IMR-90 (cell line): ENCODE data around the gene IPO13. TPM values are rescaled to one million over a fixed set of nuclear protein-coding genes. Genes with fewer than 3 reads are reported as not detected.

Experiments used
- ATAC-seq: fragments of 200-7000 bp; cut with Tn5 transposase; 2 replicates; pipeline ENCODE4 v1.9.1; 2020; ENCODE audit warnings: low read depth, mild to moderate bottlenecking, moderate library complexity
- BruUV-seq: library from RNA; stranded (reverse); fragments of 400-500 nt; replicated peaks from 2 replicates; lab custom pipeline; 2021; lab: Mats Ljungman, UMichigan
- CTCF ChIA-PET: fragments of 300-600 bp; formaldehyde crosslinking; extraction: SDS; loops from one replicate; lab custom pipeline; 2021; ENCODE audit warnings: antibody characterized with exemption; lab: Yijun Ruan, JAX
- POLR2A ChIA-PET: fragments of 300-600 bp; sonication (Branson Sonifier 250); formaldehyde crosslinking; loops from one replicate; lab custom pipeline; 2022; ENCODE audit warnings: antibody characterized with exemption; ENCODE audit not compliant: unreplicated experiment; lab: Charles Lee
- DNase-seq: peaks from one replicate; pipeline ENCODE4 v3.0.0; 2013
- H2AFZ ChIP-seq: replicated peaks from 2 replicates; pipeline ENCODE3; 2013; ENCODE audit warnings: low read length, mild to moderate bottlenecking; ENCODE audit not compliant: poor library complexity
- H2AK5ac ChIP-seq: 2 replicates; pipeline ENCODE4 v1.6.1; 2013; ENCODE audit warnings: low read depth, low read length, inconsistent platforms
- H2AK9ac ChIP-seq: replicated peaks from 2 replicates; pipeline ENCODE3; 2013; ENCODE audit warnings: mild to moderate bottlenecking, low read depth, low read length, moderate library complexity; ENCODE audit not compliant: poor library complexity
- H2BK120ac ChIP-seq: 2 replicates; pipeline ENCODE4 v1.6.1; 2013; ENCODE audit warnings: low read depth, low read length, inconsistent platforms
- H2BK15ac ChIP-seq: 3 replicates; pipeline ENCODE4 v1.6.1; 2013; ENCODE audit warnings: low read depth, low read length, inconsistent platforms
- H2BK20ac ChIP-seq: 2 replicates; pipeline ENCODE4 v1.6.1; 2013; ENCODE audit warnings: low read depth, mild to moderate bottlenecking, inconsistent platforms, low read length, moderate library complexity
- H2BK5ac ChIP-seq: 2 replicates; pipeline ENCODE4 v1.6.1; 2013; ENCODE audit warnings: mild to moderate bottlenecking, low read depth, low read length, inconsistent platforms; ENCODE audit not compliant: poor library complexity, severe bottlenecking
- H3K14ac ChIP-seq: replicated peaks from 2 replicates; pipeline ENCODE4 v1.6.1; 2013; ENCODE audit warnings: low read depth, low read length, inconsistent platforms
- H3K18ac ChIP-seq: 2 replicates; pipeline ENCODE4 v1.6.1; 2013; ENCODE audit warnings: low read depth, low read length, control low read depth
- H3K23ac ChIP-seq: 2 replicates; pipeline ENCODE4 v1.6.1; 2013; ENCODE audit warnings: low read depth, low read length, inconsistent platforms
- H3K27ac ChIP-seq: 2 replicates; pipeline ENCODE4 v1.5.1; 2013; ENCODE audit warnings: mild to moderate bottlenecking, control low read depth, low read length; ENCODE audit not compliant: insufficient read depth
- H3K27me3 ChIP-seq: 2 replicates; pipeline ENCODE4 v1.6.1; 2013; ENCODE audit warnings: low read length; ENCODE audit not compliant: control insufficient read depth, insufficient read depth
- H3K36me3 ChIP-seq: 2 replicates; pipeline ENCODE4 v1.6.1; 2013; ENCODE audit warnings: low read length, mixed read lengths; ENCODE audit not compliant: control insufficient read depth, insufficient read depth
- H3K4ac ChIP-seq: 2 replicates; pipeline ENCODE4 v1.6.1; 2013; ENCODE audit warnings: low read depth, low read length, inconsistent platforms
- H3K4me1 ChIP-seq: 2 replicates; pipeline ENCODE4 v1.6.1; 2013; ENCODE audit warnings: low read length, mixed read lengths; ENCODE audit not compliant: control insufficient read depth, insufficient read depth
- H3K4me2 ChIP-seq: 2 replicates; pipeline ENCODE4 v1.6.1; 2013; ENCODE audit warnings: low read depth, mild to moderate bottlenecking, control low read depth, low read length, moderate library complexity
- H3K4me3 ChIP-seq: 2 replicates; pipeline ENCODE4 v1.5.1; 2013; ENCODE audit warnings: low read depth, mild to moderate bottlenecking, control low read depth, low read length, moderate library complexity; ENCODE audit not compliant: insufficient read depth
- H3K56ac ChIP-seq: 2 replicates; pipeline ENCODE4 v1.6.1; 2013; ENCODE audit warnings: low read length, inconsistent platforms; ENCODE audit not compliant: insufficient read depth; ENCODE audit errors: extremely low read depth
- H3K79me1 ChIP-seq, 2 experiments: 2 replicates each; pipeline ENCODE4 v1.6.1; 2013; ENCODE audit warnings: low read length in 2 of 2, inconsistent platforms in 1 of 2, low read depth in 1 of 2
- H3K9ac ChIP-seq: 2 replicates; pipeline ENCODE4 v1.6.1; 2013; ENCODE audit warnings: low read depth, low read length, control low read depth
- H3K9me1 ChIP-seq: 2 replicates; pipeline ENCODE4 v1.6.1; 2013; ENCODE audit warnings: low read length, inconsistent platforms; ENCODE audit not compliant: insufficient read depth
- H3K9me3 ChIP-seq: 2 replicates; pipeline ENCODE4 v1.6.1; 2013; ENCODE audit warnings: low read length; ENCODE audit not compliant: control insufficient read depth, insufficient read depth
- H4K20me1 ChIP-seq: 2 replicates; pipeline ENCODE4 v1.6.1; 2013; ENCODE audit warnings: low read length, inconsistent platforms; ENCODE audit not compliant: insufficient read depth
- H4K5ac ChIP-seq: 2 replicates; pipeline ENCODE4 v1.6.1; 2013; ENCODE audit warnings: mild to moderate bottlenecking, low read depth, low read length, control low read depth
- H4K8ac ChIP-seq, 2 experiments: 2 replicates each; pipeline ENCODE4 v1.6.1; 2013; ENCODE audit warnings: low read depth in 2 of 2, low read length in 2 of 2, control low read depth in 1 of 2, inconsistent platforms in 1 of 2
- H4K91ac ChIP-seq: 2 replicates; pipeline ENCODE4 v1.6.1; 2013; ENCODE audit warnings: low read depth, low read length, inconsistent platforms; ENCODE audit not compliant: insufficient read depth
- BHLHE40 ChIP-seq: fragments of 150-350 bp; IDR thresholded peaks from 2 replicates; pipeline ENCODE4 v1.6.1; 2016; ENCODE audit warnings: mild to moderate bottlenecking, low read depth, low read length
- CEBPB ChIP-seq: IDR thresholded peaks from 2 replicates; pipeline ENCODE4 v1.6.1; 2012; ENCODE audit warnings: low read depth, low read length, improper control_type of control experiment
- FOS ChIP-seq: fragments of 150-350 bp; IDR thresholded peaks from 2 replicates; pipeline ENCODE4 v1.6.1; 2016; ENCODE audit warnings: low read depth, low read length
- MAFK ChIP-seq: IDR thresholded peaks from 2 replicates; pipeline ENCODE4 v1.6.1; 2012; ENCODE audit warnings: low read depth, low read length, improper control_type of control experiment
- MAZ ChIP-seq: IDR thresholded peaks from 2 replicates; pipeline ENCODE4 v1.6.1; 2012; ENCODE audit warnings: low read depth, mild to moderate bottlenecking, low read length, improper control_type of control experiment, moderate library complexity, borderline replicate concordance
- MXI1 ChIP-seq: IDR thresholded peaks from 2 replicates; pipeline ENCODE4 v1.6.1; 2012; ENCODE audit warnings: low read depth, mild to moderate bottlenecking, low read length, moderate library complexity, borderline replicate concordance
- NFE2L2 ChIP-seq: fragments of 150-350 bp; IDR thresholded peaks from 2 replicates; pipeline ENCODE4 v1.6.1; 2016; ENCODE audit warnings: low read depth, mild to moderate bottlenecking, low read length
- RAD21 ChIP-seq: IDR thresholded peaks from 2 replicates; pipeline ENCODE4 v1.6.1; 2012; ENCODE audit warnings: low read length, improper control_type of control experiment
- RCOR1 ChIP-seq: IDR thresholded peaks from 2 replicates; pipeline ENCODE4 v1.6.1; 2012; ENCODE audit warnings: mild to moderate bottlenecking, low read length, improper control_type of control experiment; ENCODE audit not compliant: insufficient replicate concordance
- RFX5 ChIP-seq: IDR thresholded peaks from 2 replicates; pipeline ENCODE4 v1.8.0; 2012; ENCODE audit warnings: low read depth, mild to moderate bottlenecking, low read length, moderate library complexity
- SMC3 ChIP-seq: fragments of 150-350 bp; IDR thresholded peaks from 2 replicates; pipeline ENCODE4 v1.6.1; 2016; ENCODE audit warnings: low read depth, mild to moderate bottlenecking, antibody characterized with exemption, low read length, moderate library complexity
- WGBS, 2 experiments: methylation state at CpG; one replicate each; pipeline versions ENCODE4 v1.1.5 to v1.1.7; 2013; ENCODE audit warnings: missing lambda C conversion rate in 2 of 2; ENCODE audit not compliant: insufficient read length in 1 of 2; ENCODE audit errors: extremely low coverage in 2 of 2; 5-methylcytosine and 5-hydroxymethylcytosine counted together
- dilution Hi-C: fragments of 300-500 bp; cut with HindIII; formaldehyde crosslinking; loops from one replicate; pipeline ENCODE4 v1.14.3; 2018; ENCODE audit warnings: low sequenced_read_pairs; ENCODE audit not compliant: unreplicated experiment
- in situ Hi-C: fragments of 300-500 bp; cut with MboI; formaldehyde crosslinking; loops from 3 replicates; pipeline ENCODE4 v1.14.3; 2019; ENCODE audit warnings: low sequenced_read_pairs, inconsistent platforms, mixed read lengths
- intact Hi-C: fragments of 100-400 bp; cut with micrococcal nuclease; formaldehyde crosslinking; loops from 2 replicates; pipeline ENCODE4 v1.10.0; 2022
- polyA plus RNA-seq, 3 experiments: library from polyadenylated mRNA; depleted of rRNA; stranded (reverse); fragments of >200 nt; gene quantifications; 2 replicates each; pipeline ENCODE4 v1.2.3, GENCODE V29; 2012; ENCODE audit warnings: low replicate concordance in 1 of 3
- total RNA-seq: library from RNA; depleted of rRNA; stranded (reverse); fragments of >200 nt; gene quantifications from 2 replicates; pipeline ENCODE4 v1.2.3, GENCODE V29; 2012
- TF ChIP-seq, protein P1 (sequence below): fragments of 150-350 bp; IDR thresholded peaks from 2 replicates; pipeline ENCODE4 v1.6.1; 2016; ENCODE audit warnings: low read depth, mild to moderate bottlenecking, low read length, moderate library complexity, borderline replicate concordance
- TF ChIP-seq, protein P2 (sequence below): fragments of 150-350 bp; IDR thresholded peaks from 2 replicates; pipeline ENCODE4 v1.6.1; 2017; ENCODE audit warnings: mild to moderate bottlenecking, antibody characterized with exemption, low read length, low read depth
- TF ChIP-seq, protein P3 (sequence below): conservative IDR thresholded peaks from 2 replicates; pipeline ENCODE4 v1.5.1; 2012; ENCODE audit warnings: mild to moderate bottlenecking, low read depth, low read length, improper control_type of control experiment

Gene IPO13
- total and polyA plus RNA-seq, 2 of the 4 experiments (the other 2 are of a cell fraction): 15.2 to 18.7 TPM

DNA sequence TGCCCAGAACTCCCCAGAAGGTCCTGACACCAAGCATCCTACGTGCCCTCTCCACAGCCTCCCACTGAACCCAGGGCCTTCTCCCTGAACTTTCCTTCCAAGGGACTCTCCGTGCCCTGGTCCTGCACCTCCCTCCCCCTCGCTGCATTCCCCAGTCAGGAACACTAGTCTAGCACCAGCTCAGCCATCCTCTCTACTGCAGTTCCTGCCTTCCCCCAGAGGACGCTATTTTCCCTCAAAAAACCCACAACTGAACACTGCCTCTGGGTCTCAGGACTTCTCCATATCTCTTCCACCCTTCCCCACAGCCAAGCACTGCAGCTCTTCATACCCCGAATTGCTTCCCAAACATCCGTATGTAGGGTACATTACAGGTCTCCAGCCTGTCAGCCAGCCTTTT, 25.7 kb upstream of the IPO13 start:
- peaks cover 1% of the 10 kb centered on the region; the same call in 1 of the 2 replicates for H3K4me1 ChIP-seq
- no peak overlapping the region for H3K23ac ChIP-seq
- no peak overlapping the region for H4K8ac ChIP-seq
- no peaks in the 10 kb centered on the region for H3K9me3 ChIP-seq
- intact Hi-C loops: no loop called here
- H3K36me3 ChIP-seq: peaks cover 6% of the 10 kb centered on the region
- H3K56ac ChIP-seq: no peak overlapping the region
- no peaks in the 10 kb centered on the region for H3K27me3 ChIP-seq
- in situ Hi-C loops: no loop called here
- dilution Hi-C loops: no loop called here
- H2AFZ ChIP-seq: no peak overlapping the region
- ChIA-PET POLR2A (no interaction called here), CTCF (no interaction called here)
- no peak overlapping the region for H4K5ac ChIP-seq
- H3K4ac ChIP-seq: no peak overlapping the region
- WGBS, 2 experiments: 89% methylated on average over 5 of the region's 6 CpGs; no CpG with 5 or more reads in 1 of the 2 experiments
- H4K20me1 ChIP-seq: no peaks in the 10 kb centered on the region
- no peak overlapping the region for H3K14ac ChIP-seq
- DNase-seq (no peak), ATAC-seq (no peak)
- H3K27ac ChIP-seq: no peak overlapping the region
- no peak overlapping the region for H2BK15ac ChIP-seq
- TF ChIP-seq, protein P1, sequence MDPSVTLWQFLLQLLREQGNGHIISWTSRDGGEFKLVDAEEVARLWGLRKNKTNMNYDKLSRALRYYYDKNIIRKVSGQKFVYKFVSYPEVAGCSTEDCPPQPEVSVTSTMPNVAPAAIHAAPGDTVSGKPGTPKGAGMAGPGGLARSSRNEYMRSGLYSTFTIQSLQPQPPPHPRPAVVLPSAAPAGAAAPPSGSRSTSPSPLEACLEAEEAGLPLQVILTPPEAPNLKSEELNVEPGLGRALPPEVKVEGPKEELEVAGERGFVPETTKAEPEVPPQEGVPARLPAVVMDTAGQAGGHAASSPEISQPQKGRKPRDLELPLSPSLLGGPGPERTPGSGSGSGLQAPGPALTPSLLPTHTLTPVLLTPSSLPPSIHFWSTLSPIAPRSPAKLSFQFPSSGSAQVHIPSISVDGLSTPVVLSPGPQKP: no peak
- TF ChIP-seq MAZ (no peak), SMC3 (no peak), FOS (no peak), BHLHE40 (no peak), RCOR1 (no peak), CEBPB (no peak), MAFK (no peak), RAD21 (no peak), RFX5 (no peak), NFE2L2 (no peak), MXI1 (no peak)
- TF ChIP-seq, protein P2, sequence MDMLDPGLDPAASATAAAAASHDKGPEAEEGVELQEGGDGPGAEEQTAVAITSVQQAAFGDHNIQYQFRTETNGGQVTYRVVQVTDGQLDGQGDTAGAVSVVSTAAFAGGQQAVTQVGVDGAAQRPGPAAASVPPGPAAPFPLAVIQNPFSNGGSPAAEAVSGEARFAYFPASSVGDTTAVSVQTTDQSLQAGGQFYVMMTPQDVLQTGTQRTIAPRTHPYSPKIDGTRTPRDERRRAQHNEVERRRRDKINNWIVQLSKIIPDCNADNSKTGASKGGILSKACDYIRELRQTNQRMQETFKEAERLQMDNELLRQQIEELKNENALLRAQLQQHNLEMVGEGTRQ: no peak
- TF ChIP-seq, protein P3, sequence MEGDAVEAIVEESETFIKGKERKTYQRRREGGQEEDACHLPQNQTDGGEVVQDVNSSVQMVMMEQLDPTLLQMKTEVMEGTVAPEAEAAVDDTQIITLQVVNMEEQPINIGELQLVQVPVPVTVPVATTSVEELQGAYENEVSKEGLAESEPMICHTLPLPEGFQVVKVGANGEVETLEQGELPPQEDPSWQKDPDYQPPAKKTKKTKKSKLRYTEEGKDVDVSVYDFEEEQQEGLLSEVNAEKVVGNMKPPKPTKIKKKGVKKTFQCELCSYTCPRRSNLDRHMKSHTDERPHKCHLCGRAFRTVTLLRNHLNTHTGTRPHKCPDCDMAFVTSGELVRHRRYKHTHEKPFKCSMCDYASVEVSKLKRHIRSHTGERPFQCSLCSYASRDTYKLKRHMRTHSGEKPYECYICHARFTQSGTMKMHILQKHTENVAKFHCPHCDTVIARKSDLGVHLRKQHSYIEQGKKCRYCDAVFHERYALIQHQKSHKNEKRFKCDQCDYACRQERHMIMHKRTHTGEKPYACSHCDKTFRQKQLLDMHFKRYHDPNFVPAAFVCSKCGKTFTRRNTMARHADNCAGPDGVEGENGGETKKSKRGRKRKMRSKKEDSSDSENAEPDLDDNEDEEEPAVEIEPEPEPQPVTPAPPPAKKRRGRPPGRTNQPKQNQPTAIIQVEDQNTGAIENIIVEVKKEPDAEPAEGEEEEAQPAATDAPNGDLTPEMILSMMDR: no peak
- H3K4me3 ChIP-seq: no peak overlapping the region
- H3K18ac ChIP-seq: no peak overlapping the region
- H2AK9ac ChIP-seq: no peak overlapping the region
- no peak overlapping the region for H2BK120ac ChIP-seq
- no peak overlapping the region for H2BK5ac ChIP-seq
- H3K79me1 ChIP-seq: no peaks in the 10 kb centered on the region
- H3K9me1 ChIP-seq: peaks cover 22% of the 10 kb centered on the region; the same call in 1 of the 2 replicates
- H3K9ac ChIP-seq: no peak overlapping the region
- H3K4me2 ChIP-seq: no peak overlapping the region
- H4K91ac ChIP-seq: no peak overlapping the region
- no peak overlapping the region for H2AK5ac ChIP-seq
- no TSS peak for BruUV-seq
- no peak overlapping the region for H2BK20ac ChIP-seq
